Measurements from ENCODE around the gene SAMD9L.

The SAMD9L gene

GRCh38 chr7:93120592-93121549 lies 27.3 kb downstream of the SAMD9L start:
- TF ChIP-seq CTCF (conservative IDR thresholded peaks at IDR 0.05) (no peak), ZFX (IDR thresholded peaks at IDR 0.05) (no peak)
- H3K27ac ChIP-seq: no peak overlapping the region

- TF ChIP-seq ZFX (IDR thresholded peaks at IDR 0.05) (no peak), CTCF (conservative IDR thresholded peaks at IDR 0.05) (no peak)
- H3K27ac ChIP-seq: no peak overlapping the region
These were observed 28.8 kb downstream of the SAMD9L start for GRCh38 chr7:93119191-93119905.

- H3K27ac ChIP-seq: no peak within 1 kb of the TSS
- TF ChIP-seq ZFX (IDR thresholded peaks at IDR 0.05) (no peak), CTCF (conservative IDR thresholded peaks at IDR 0.05) (no peak)
These were observed 30.2 kb downstream of the SAMD9L start, which contains the start of gene SAMD9 for GRCh38 chr7:93117852-93118530. Gene SAMD9 (minus strand): TSS chr7:93117979. CDS start chr7:93106097, 11,882 bp downstream.

GRCh38 chr7:93117327-93117726 lies 30.9 kb downstream of the SAMD9L start:
- TF ChIP-seq ZFX (IDR thresholded peaks at IDR 0.05) (no peak), CTCF (conservative IDR thresholded peaks at IDR 0.05) (no peak)
- H3K27ac ChIP-seq: no peak overlapping the region

DNA sequence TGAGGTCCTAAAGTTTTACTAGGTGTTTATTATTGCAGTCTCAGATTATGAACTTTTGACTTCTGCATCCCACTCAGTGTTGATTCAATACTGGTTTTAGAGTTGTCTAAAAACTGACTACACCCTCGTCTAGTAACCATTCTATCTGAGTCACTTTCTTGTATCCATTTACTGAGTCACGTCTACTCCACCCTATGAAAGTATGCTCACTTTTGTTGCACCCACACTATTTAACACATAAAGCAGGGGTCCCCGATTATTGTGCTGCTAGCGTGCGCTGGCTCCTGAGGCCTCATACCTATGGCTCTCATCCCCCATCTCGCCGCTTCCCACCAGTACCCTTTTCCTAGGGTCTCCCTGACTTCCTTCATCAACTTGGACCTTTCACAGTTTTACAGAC lies 32.4 kb downstream of the SAMD9L start:
- H3K27ac ChIP-seq: no peak overlapping the region
- no peak for TF ChIP-seq CTCF (conservative IDR thresholded peaks at IDR 0.05)
- no peak for TF ChIP-seq ZFX (IDR thresholded peaks at IDR 0.05)

DNA sequence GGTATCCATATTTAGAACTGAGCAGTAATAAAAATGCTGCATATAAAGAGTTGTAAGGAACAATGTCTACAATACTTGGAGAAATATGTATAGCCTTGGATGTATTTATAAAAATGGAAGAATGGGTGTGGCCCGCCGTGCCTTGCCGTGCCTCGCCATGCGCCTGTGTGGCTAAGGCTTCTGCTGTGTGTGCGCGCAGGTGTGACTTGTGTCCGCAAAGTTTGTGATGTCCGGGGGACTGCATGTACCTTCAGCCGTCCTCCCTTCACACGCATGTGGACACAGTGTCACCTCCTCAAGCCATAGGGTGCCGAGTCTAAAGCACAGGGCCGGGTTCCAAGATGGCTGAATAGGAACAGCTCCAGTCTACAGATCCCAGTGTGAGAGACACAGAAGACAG lies 40.2 kb downstream of the SAMD9L start:
- no peak overlapping the region for H3K27ac ChIP-seq
- TF ChIP-seq ZFX (IDR thresholded peaks at IDR 0.05) (no peak), CTCF (conservative IDR thresholded peaks at IDR 0.05) (no peak)

Data from C4-2B (cell line).